Right atrium auricular region (tissue), 2 donors: ENCODE measurements around the gene PGP. TPM values are rescaled to one million over a fixed set of nuclear protein-coding genes. Genes with fewer than 3 reads are reported as not detected.
"Not testable (repeated sequence)": the region's sequence is repeated elsewhere in the genome, so short reads cannot be mapped to it uniquely, and the experiment has no call there.

Experiments used
- DNase-seq: peaks from one replicate; pipeline ENCODE4 v3.0.0-alpha.2; 2019; ENCODE audit warnings: low spot score
- H3K27ac ChIP-seq, 2 donors: fragments of 200-600 bp; sonication (generic); 1 replicate in 1 of 2; 2 replicates in 1 of 2; pipeline ENCODE4 v1.5.1; 2016 to 2019
- H3K27me3 ChIP-seq, 2 donors: fragments of 200-600 bp; sonication (generic); one replicate each; pipeline versions ENCODE4 v1.5.1 to v1.6.0; 2017 to 2019
- H3K36me3 ChIP-seq: fragments of 200-600 bp; sonication (generic); one replicate; pipeline ENCODE4 v1.5.1; 2016
- H3K4me1 ChIP-seq, 2 donors: fragments of 200-600 bp; sonication (generic); one replicate each; pipeline versions ENCODE4 v1.5.1 to v1.6.0; 2017 to 2019
- H3K4me3 ChIP-seq, 2 donors: fragments of 200-600 bp; sonication (generic); 1 replicate in 1 of 2; 2 replicates in 1 of 2; pipeline ENCODE4 v1.5.1; 2017 to 2019; ENCODE audit warnings: mild to moderate bottlenecking in 1 of 2, moderate library complexity in 1 of 2
- H3K9me3 ChIP-seq, 2 donors: fragments of 200-600 bp; sonication (generic); one replicate each; pipeline ENCODE4 v1.5.1; 2019
- total RNA-seq, 2 donors: library from RNA; depleted of rRNA; stranded (reverse); fragments of >200 nt; gene quantifications; one replicate each; pipeline ENCODE4 v1.1.0, GENCODE V29; 2016
- TF ChIP-seq, protein P1 (sequence below), 2 donors: fragments of 200-600 bp; sonication (generic); IDR thresholded peaks; one replicate each; pipeline ENCODE4 v1.5.1; 2019; ENCODE audit warnings: antibody characterized with exemption in 2 of 2

Gene PGP, protein sequence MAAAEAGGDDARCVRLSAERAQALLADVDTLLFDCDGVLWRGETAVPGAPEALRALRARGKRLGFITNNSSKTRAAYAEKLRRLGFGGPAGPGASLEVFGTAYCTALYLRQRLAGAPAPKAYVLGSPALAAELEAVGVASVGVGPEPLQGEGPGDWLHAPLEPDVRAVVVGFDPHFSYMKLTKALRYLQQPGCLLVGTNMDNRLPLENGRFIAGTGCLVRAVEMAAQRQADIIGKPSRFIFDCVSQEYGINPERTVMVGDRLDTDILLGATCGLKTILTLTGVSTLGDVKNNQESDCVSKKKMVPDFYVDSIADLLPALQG
- 10 to 100 TPM; 15.5 to 17.7 TPM for total RNA-seq

- Histone ChIP-seq H3K36me3 (peaks cover 3% of the 10 kb centered on the region), H3K4me1 (peaks cover 0 to 32% of the 10 kb centered on the region in 2 donors), H3K9me3 (no peaks in the 10 kb centered on the region), H3K4me3 (peak within 1 kb of the TSS; percentile 60 to 89), H3K27me3 (no peaks in the 10 kb centered on the region), H3K27ac (peak within 1 kb of the TSS; percentile 92 to 96)
- TF ChIP-seq, protein P1, sequence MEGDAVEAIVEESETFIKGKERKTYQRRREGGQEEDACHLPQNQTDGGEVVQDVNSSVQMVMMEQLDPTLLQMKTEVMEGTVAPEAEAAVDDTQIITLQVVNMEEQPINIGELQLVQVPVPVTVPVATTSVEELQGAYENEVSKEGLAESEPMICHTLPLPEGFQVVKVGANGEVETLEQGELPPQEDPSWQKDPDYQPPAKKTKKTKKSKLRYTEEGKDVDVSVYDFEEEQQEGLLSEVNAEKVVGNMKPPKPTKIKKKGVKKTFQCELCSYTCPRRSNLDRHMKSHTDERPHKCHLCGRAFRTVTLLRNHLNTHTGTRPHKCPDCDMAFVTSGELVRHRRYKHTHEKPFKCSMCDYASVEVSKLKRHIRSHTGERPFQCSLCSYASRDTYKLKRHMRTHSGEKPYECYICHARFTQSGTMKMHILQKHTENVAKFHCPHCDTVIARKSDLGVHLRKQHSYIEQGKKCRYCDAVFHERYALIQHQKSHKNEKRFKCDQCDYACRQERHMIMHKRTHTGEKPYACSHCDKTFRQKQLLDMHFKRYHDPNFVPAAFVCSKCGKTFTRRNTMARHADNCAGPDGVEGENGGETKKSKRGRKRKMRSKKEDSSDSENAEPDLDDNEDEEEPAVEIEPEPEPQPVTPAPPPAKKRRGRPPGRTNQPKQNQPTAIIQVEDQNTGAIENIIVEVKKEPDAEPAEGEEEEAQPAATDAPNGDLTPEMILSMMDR (IDR thresholded peaks at IDR 0.05) = no peak
- no peak for DNase-seq
These were observed at the start of gene PGP for GRCh38 chr16:2214719-2214968. Gene PGP (minus strand): TSS chr16:2214840. CDS start chr16:2214777, 63 bp downstream.

DNA sequence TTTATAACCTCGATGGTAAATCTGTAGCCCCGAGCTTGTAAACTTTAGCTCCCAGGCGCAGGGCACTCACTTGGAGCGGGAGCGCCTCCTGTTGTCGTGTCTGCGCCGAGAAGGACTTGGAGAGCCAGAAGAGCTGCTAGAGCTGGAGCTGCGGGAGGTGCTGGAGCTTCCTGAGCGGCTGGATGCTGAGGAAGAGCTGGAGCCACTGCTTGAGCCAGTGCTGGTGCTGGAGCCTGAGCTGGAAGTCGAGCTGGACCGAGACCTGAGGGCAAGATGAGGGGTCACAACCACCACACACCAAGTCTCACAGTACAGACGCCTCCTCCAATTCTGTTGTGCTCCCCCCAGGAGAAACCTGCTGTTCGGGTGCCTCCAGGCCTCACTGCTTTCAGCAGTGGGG lies 48.4 kb upstream of the PGP start:
- H3K27ac ChIP-seq, DNase-seq, H3K4me3 ChIP-seq, H3K27me3 ChIP-seq, H3K9me3 ChIP-seq: not testable (repeated sequence)
- H3K4me1 ChIP-seq = peaks cover 0 to 20% of the 10 kb centered on the region in 2 donors
- H3K36me3 ChIP-seq = peaks cover 62% of the 10 kb centered on the region

GRCh38 chr16:2260250-2260649 lies 45.6 kb upstream of the PGP start:
- Histone ChIP-seq H3K27ac (no peak overlapping the region), H3K4me3 (no peak overlapping the region), H3K27me3 (no peaks in the 10 kb centered on the region), H3K4me1 (peaks cover 0 to 3% of the 10 kb centered on the region in 2 donors), H3K9me3 (no peaks in the 10 kb centered on the region), H3K36me3 (peaks cover 86% of the 10 kb centered on the region)
- no peak for DNase-seq
- TF ChIP-seq, protein P1 (IDR thresholded peaks at IDR 0.05) = no peak

- H3K4me3 ChIP-seq, DNase-seq, H3K27ac ChIP-seq, H3K4me1 ChIP-seq, H3K27me3 ChIP-seq, H3K9me3 ChIP-seq: not testable (repeated sequence)
- H3K36me3 ChIP-seq = peaks cover 95% of the 10 kb centered on the region
These were observed 43.9 kb upstream of the PGP start for GRCh38 chr16:2258530-2258929.

- Histone ChIP-seq H3K27ac (no peak overlapping the region), H3K27me3 (no peaks in the 10 kb centered on the region), H3K9me3 (no peaks in the 10 kb centered on the region), H3K4me1 (no peaks in the 10 kb centered on the region), H3K4me3 (no peak overlapping the region), H3K36me3 (peaks cover 95% of the 10 kb centered on the region)
- no peak for DNase-seq
- TF ChIP-seq, protein P1 (IDR thresholded peaks at IDR 0.05) = no peak
These were observed 43.1 kb upstream of the PGP start for GRCh38 chr16:2257726-2258125.

DNA sequence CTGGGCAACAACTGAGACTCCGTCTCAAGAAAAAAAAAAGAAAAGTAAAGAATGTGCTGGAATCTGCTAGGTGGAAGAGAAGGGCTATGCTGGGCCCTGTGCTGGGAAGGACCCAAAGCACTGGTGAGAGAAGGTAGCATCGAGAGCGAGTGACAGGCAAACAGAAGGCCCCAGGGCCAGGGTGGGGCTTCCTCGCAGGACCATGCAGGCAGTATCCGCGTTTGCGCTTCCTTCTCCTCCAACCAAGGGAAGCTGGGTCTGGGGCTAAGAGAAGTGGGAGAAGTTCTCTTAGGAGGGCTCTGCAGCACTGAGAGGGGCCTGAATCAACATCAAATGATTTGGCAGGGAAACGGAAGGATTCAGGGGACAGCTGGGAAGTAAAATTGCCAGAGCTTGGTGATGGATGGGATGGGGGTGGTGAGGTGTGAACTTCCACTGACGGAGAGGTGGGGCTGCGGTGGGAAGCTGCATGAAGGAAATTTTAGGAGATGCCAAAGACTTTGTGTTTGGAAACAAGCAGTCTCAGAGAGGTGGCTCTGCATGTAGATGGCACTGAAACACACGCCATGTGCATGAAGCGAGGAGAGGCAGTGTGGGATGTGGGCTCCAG lies 42.0 kb upstream of the PGP start:
- TF ChIP-seq, protein P1 (IDR thresholded peaks at IDR 0.05) = no peak
- Histone ChIP-seq H3K4me1 (peaks cover 0 to 7% of the 10 kb centered on the region in 2 donors), H3K27ac (no peak overlapping the region), H3K27me3 (no peaks in the 10 kb centered on the region), H3K4me3 (no peak overlapping the region), H3K36me3 (peaks cover 84% of the 10 kb centered on the region), H3K9me3 (no peaks in the 10 kb centered on the region)
- DNase-seq = no peak

DNA sequence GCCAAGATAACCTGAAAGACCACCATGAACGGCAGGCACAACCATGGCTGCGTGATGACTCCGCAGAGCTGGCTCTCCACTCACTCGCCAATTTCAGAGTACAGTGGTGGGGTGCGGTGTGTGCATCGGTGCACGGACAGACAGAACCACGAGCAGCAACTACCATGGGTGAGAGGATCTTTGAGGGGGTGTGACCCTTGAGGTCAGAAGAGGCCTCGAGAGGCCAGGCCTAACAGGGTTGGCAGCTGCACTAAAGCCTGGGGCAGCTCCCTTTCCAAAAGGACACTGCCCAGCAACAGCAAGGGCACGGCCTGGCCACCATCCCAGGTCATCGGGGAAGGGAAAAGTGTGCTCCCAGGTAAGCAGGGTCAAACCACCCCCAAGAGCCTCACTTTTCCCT lies 38.7 kb upstream of the PGP start:
- no peak for DNase-seq
- H3K4me1 ChIP-seq = peaks cover 0 to 18% of the 10 kb centered on the region in 2 donors

More for the DNA sequence above, 38.7 kb upstream of the PGP start:
- H3K27ac ChIP-seq = no peak overlapping the region
- peaks cover 55% of the 10 kb centered on the region for H3K36me3 ChIP-seq
- no peaks in the 10 kb centered on the region for H3K9me3 ChIP-seq
- TF ChIP-seq, protein P1 (IDR thresholded peaks at IDR 0.05) = no peak
- H3K4me3 ChIP-seq = no peak overlapping the region
- no peaks in the 10 kb centered on the region for H3K27me3 ChIP-seq
